GM12878 (cell line): Measurements from ENCODE around the gene CD70. TPM values are rescaled to one million over a fixed set of nuclear protein-coding genes. Genes with fewer than 3 reads are reported as not detected.
"Not testable (repeated sequence)": the region's sequence is repeated elsewhere in the genome, so short reads cannot be mapped to it uniquely, and the experiment has no call there.

ENCODE experiments used
- ATAC-seq: fragments of 200-7000 bp; cut with Tn5 transposase; 3 replicates; pipeline ENCODE4 v1.9.1; 2020; ENCODE audit warnings: mild to moderate bottlenecking, moderate library complexity
- BruUV-seq: library from RNA; stranded (reverse); fragments of 400-500 nt; replicated peaks from 2 replicates; lab custom pipeline; 2021; lab: Mats Ljungman, UMichigan
- CTCF ChIA-PET: fragments of 300-600 bp; sonication (Branson Sonifier 250); formaldehyde crosslinking; extraction: SDS; loops from one replicate; lab custom pipeline; 2021; ENCODE audit warnings: inconsistent platforms; lab: Yijun Ruan, JAX
- POLR2A ChIA-PET: fragments of 350-600 bp; formaldehyde crosslinking; extraction: SDS; loops from one replicate; lab custom pipeline; 2021; ENCODE audit warnings: inconsistent platforms; lab: Charles Lee
- RAD21 ChIA-PET: fragments of 300-600 bp; sonication (Branson Sonifier 250); formaldehyde crosslinking; loops from one replicate; lab custom pipeline; 2023; ENCODE audit warnings: antibody characterized with exemption; ENCODE audit not compliant: unreplicated experiment; lab: Charles Lee
- SMC1A ChIA-PET: fragments of 300-600 bp; sonication (Branson Sonifier 250); formaldehyde crosslinking; loops from one replicate; lab custom pipeline; 2023; ENCODE audit not compliant: unreplicated experiment, uncharacterized antibody; lab: Charles Lee
- DNase-seq: peaks from one replicate; pipeline ENCODE4 v3.0.0-alpha.2; 2011; ENCODE audit warnings: low read depth, low spot score
- FAIRE-seq: peaks from 3 replicates; lab custom pipeline; 2011; peaks lifted over from hg19 to GRCh38; lab: Jason Lieb, UNC
- H2AFZ ChIP-seq: 2 replicates; pipeline ENCODE4 v1.6.0; 2011; ENCODE audit warnings: low read depth, low read length, control low read depth; ENCODE audit not compliant: control insufficient read depth
- H3K27ac ChIP-seq: 2 replicates; pipeline ENCODE4 v1.5.1; 2011; ENCODE audit warnings: control low read depth; ENCODE audit not compliant: control insufficient read depth, insufficient read depth
- H3K27me3 ChIP-seq, 2 experiments: replicated peaks in 1 of 2; 2 replicates each; pipeline versions ENCODE4 v1.6.0 to v1.6.1; 2011; ENCODE audit warnings: low read length in 1 of 2; ENCODE audit not compliant: control insufficient read depth in 2 of 2, insufficient read depth in 2 of 2
- H3K36me3 ChIP-seq, 2 experiments: 2 replicates each; pipeline ENCODE4 v1.5.1; 2011; ENCODE audit warnings: low read length in 1 of 2; ENCODE audit not compliant: control insufficient read depth in 2 of 2, insufficient read depth in 2 of 2
- H3K4me1 ChIP-seq: 2 replicates; pipeline ENCODE4 v1.6.1; 2011; ENCODE audit warnings: mild to moderate bottlenecking, low read length, moderate library complexity, mixed read lengths; ENCODE audit not compliant: control insufficient read depth, insufficient read depth
- H3K4me2 ChIP-seq: 2 replicates; pipeline ENCODE4 v1.6.0; 2011; ENCODE audit warnings: control low read depth; ENCODE audit not compliant: control insufficient read depth, insufficient read depth
- H3K4me3 ChIP-seq: fragments of 200-600 bp; sonication (generic); 2 replicates; pipeline ENCODE4 v1.5.1; 2016
- H3K79me2 ChIP-seq: 2 replicates; pipeline ENCODE4 v1.6.0; 2011; ENCODE audit warnings: low read length; ENCODE audit not compliant: control insufficient read depth, insufficient read depth
- H3K9ac ChIP-seq: 2 replicates; pipeline ENCODE4 v1.8.0; 2011; ENCODE audit warnings: low read length, control low read depth, mixed read lengths; ENCODE audit not compliant: control insufficient read depth, insufficient read depth
- H3K9me3 ChIP-seq: replicated peaks from 3 replicates; pipeline ENCODE4 v1.5.1; 2011; ENCODE audit warnings: mild to moderate bottlenecking, low read length; ENCODE audit not compliant: control insufficient read depth, insufficient read depth
- H4K20me1 ChIP-seq: 2 replicates; pipeline ENCODE4 v1.6.0; 2011; ENCODE audit not compliant: control insufficient read depth, insufficient read depth
- BHLHE40 ChIP-seq, 2 experiments: fragments of 450-650 bp in 1 of 2; IDR thresholded peaks; 2 replicates each; pipeline ENCODE4 v1.6.1; 2011 to 2017; ENCODE audit warnings: low read depth in 2 of 2, borderline replicate concordance in 1 of 2, improper control_type of control experiment in 1 of 2, low read length in 1 of 2, mild to moderate bottlenecking in 1 of 2
- CBFB ChIP-seq: IDR thresholded peaks from 2 replicates; pipeline ENCODE4 v1.6.1; 2016; ENCODE audit warnings: antibody characterized with exemption, low read depth
- CTCF ChIP-seq, 3 experiments: IDR thresholded peaks in 2 of 3; conservative IDR thresholded peaks in 1 of 3; 2 replicates each; pipeline ENCODE4 v1.5.1; 2011; ENCODE audit warnings: low read depth in 3 of 3, low read length in 3 of 3, mild to moderate bottlenecking in 3 of 3, control low read depth in 2 of 3, moderate library complexity in 2 of 3, inconsistent platforms in 1 of 3, mixed read lengths in 1 of 3; ENCODE audit not compliant: control insufficient read depth in 2 of 3, insufficient read depth in 1 of 3; ENCODE audit errors: extremely low read depth in 1 of 3
- EED ChIP-seq: sonication (generic); IDR thresholded peaks from 2 replicates; pipeline ENCODE4 v1.6.1; 2016; ENCODE audit warnings: antibody characterized with exemption, low read depth
- FOXM1 ChIP-seq: IDR thresholded peaks from 2 replicates; pipeline ENCODE4 v1.6.1; 2012; ENCODE audit warnings: low read depth, mild to moderate bottlenecking, inconsistent platforms, low read length, moderate library complexity
- GATAD2B ChIP-seq: fragments of 450-650 bp; conservative IDR thresholded peaks from 2 replicates; pipeline ENCODE4 v1.6.1; 2017; ENCODE audit warnings: low read depth, mild to moderate bottlenecking, moderate library complexity
- IKZF2 ChIP-seq, 2 experiments: fragments of 450-650 bp; IDR thresholded peaks; 2 replicates each; pipeline ENCODE4 v1.6.1; 2017; ENCODE audit warnings: mild to moderate bottlenecking in 2 of 2, moderate library complexity in 2 of 2
- PAX5 ChIP-seq: IDR thresholded peaks from 2 replicates; pipeline ENCODE4 v1.6.1; 2011; ENCODE audit warnings: low read depth, low read length, borderline replicate concordance
- RAD21 ChIP-seq: IDR thresholded peaks from 2 replicates; pipeline ENCODE4 v1.6.1; 2011; ENCODE audit warnings: mild to moderate bottlenecking, low read depth, low read length, moderate library complexity; ENCODE audit not compliant: insufficient read depth
- RELB ChIP-seq: fragments of 450-650 bp; IDR thresholded peaks from 2 replicates; pipeline ENCODE4 v1.6.1; 2017; ENCODE audit warnings: low read depth, mild to moderate bottlenecking, moderate library complexity
- RUNX3 ChIP-seq: IDR thresholded peaks from 2 replicates; pipeline ENCODE4 v1.6.1; 2012; ENCODE audit warnings: low read length, inconsistent platforms
- SMARCA5 ChIP-seq: fragments of 450-650 bp; IDR thresholded peaks from 2 replicates; pipeline ENCODE4 v1.6.1; 2017; ENCODE audit warnings: mild to moderate bottlenecking
- YY1 ChIP-seq: IDR thresholded peaks from 2 replicates; pipeline ENCODE4 v1.6.1; 2011; ENCODE audit warnings: low read depth, mild to moderate bottlenecking, low read length
- ZNF592 ChIP-seq: fragments of 450-650 bp; IDR thresholded peaks from 2 replicates; pipeline ENCODE4 v1.6.1; 2017; ENCODE audit warnings: mild to moderate bottlenecking, moderate library complexity
- WGBS: methylation state at CpG from one replicate; pipeline ENCODE4 v1.1.6; 2016; ENCODE audit warnings: low lambda C conversion rate; ENCODE audit not compliant: insufficient replicate concordance, insufficient coverage; ENCODE audit errors: missing lambda C conversion rate; 5-methylcytosine and 5-hydroxymethylcytosine counted together
- in situ Hi-C: fragments of 300-500 bp; cut with MboI; formaldehyde crosslinking; loops from 9 replicates; pipeline ENCODE4 v1.14.3; 2018; ENCODE audit warnings: mixed read lengths
- intact Hi-C: fragments of 100-400 bp; cut with micrococcal nuclease; formaldehyde crosslinking; loops from one replicate; pipeline ENCODE4 v1.14.2; 2022; ENCODE audit not compliant: unreplicated experiment
- polyA plus RNA-seq, 11 experiments: library from polyadenylated mRNA; depleted of rRNA in 4 of 11; unstranded in 6 of 11; stranded (reverse) in 5 of 11; fragments of >200 nt; fragmentation: Nextera tagmentation in 4 of 11; fragmentation: Illumina TruSeq in 1 of 11; extraction: Ambion mirVana in 4 of 11; extraction: Trizol in 1 of 11; gene quantifications; 1 replicate in 1 of 11; 2 replicates in 10 of 11; pipeline versions ENCODE4 v1.2.1 to v1.2.3, GENCODE V29; 2011 to 2016; ENCODE audit warnings: inconsistent platforms in 2 of 11, missing spikeins in 2 of 11, low read depth in 1 of 11
- total RNA-seq, 4 experiments: library from RNA; depleted of rRNA in 3 of 4; stranded (reverse); fragments of >200 nt in 3 of 4; fragmentation: Illumina TruSeq in 1 of 4; extraction: Trizol in 1 of 4; gene quantifications; 2 replicates each; pipeline versions ENCODE4 v1.2.1 to v1.2.3, GENCODE V29; 2013 to 2021

Gene CD70
- total and polyA plus RNA-seq, 10 of the 15 experiments (the other 5 are each of a cell fraction or from before 2014, with no cell fraction given), result 16.4 to 441 (median 265) TPM

- in situ Hi-C loops, result loop anchor here (5.0 kb wide), 1 partner anchor 229 kb away; no protein-coding TSS in a partner anchor
- WGBS, result 44% methylated on average over 26 of the region's 26 CpGs
- H3K27me3 ChIP-seq, H3K36me3 ChIP-seq, H3K9me3 ChIP-seq, H3K79me2 ChIP-seq, H3K27ac ChIP-seq, H3K9ac ChIP-seq, H3K4me3 ChIP-seq, BruUV-seq, FAIRE-seq, H4K20me1 ChIP-seq: not testable (repeated sequence)
- peak; percentile 72 for ATAC-seq
- H3K4me2 ChIP-seq, result peak overlapping the region; percentile 60
- ChIA-PET RAD21 (interaction anchor here (0.7 to 4.3 kb wide), 23 partner anchors 9 to 260 kb away, joined by 3 to 43 read pairs (median 4); partner anchors contain the start of genes ALKBH7, GPR108, TNFSF14 and VAV1), SMC1A (interaction anchor here (0.7 to 4.6 kb wide), 25 partner anchors 8 to 230 kb away, joined by 3 to 24 read pairs (median 4); no protein-coding TSS in a partner anchor), CTCF (interaction anchor here (0.7 to 4.1 kb wide), 32 partner anchors 8 to 260 kb away, joined by 3 to 46 read pairs (median 4); partner anchors contain the start of genes ALKBH7, CD70, DENND1C and GPR108), POLR2A (interaction anchor here (0.9 to 1.6 kb wide), 7 partner anchors 21 to 116 kb away, joined by 3 to 7 read pairs (median 3); no protein-coding TSS in a partner anchor)
- peak overlapping the region; percentile 54 for H2AFZ ChIP-seq
- peak; percentile 43 for DNase-seq
- H3K4me1 ChIP-seq, result peaks cover 12% of the 10 kb centered on the region
- intact Hi-C loops, result loop anchor here (1.0 to 5.0 kb wide), 6 partner anchors 38 to 230 kb away; partner anchors contain the start of genes CD70 and TNFSF14
- TF ChIP-seq GATAD2B, result peak; percentile 53; the same call in 1 of the 2 replicates
- peak; percentile 75 for TF ChIP-seq RAD21
- 0 out of 2 replicates have a peak, but pooled peaks have one; percentile 27 for TF ChIP-seq FOXM1
- TF ChIP-seq RELB, result 0 out of 2 replicates have a peak, but pooled peaks have one; percentile 13
- TF ChIP-seq IKZF2 (IDR thresholded peaks at IDR 0.05), result peak; percentile 51 to 66; a peak in 3 of 4 replicates
- TF ChIP-seq PAX5, result peak; percentile 49; the same call in 1 of the 2 replicates
- peak in 1 of 2 experiments; percentile 47; a peak in 2 of 4 replicates for TF ChIP-seq BHLHE40 (IDR thresholded peaks at IDR 0.05; ENCODE audit: borderline replicate concordance in 1 of 2, low read depth in 2 of 2, low read length in 1 of 2)
- peak; percentile 55; the same call in 1 of the 2 replicates for TF ChIP-seq YY1
- peak; percentile 63 to 83 (median 65) for TF ChIP-seq CTCF (IDR thresholded peaks at IDR 0.05 in 2 of 3, conservative IDR thresholded peaks at IDR 0.05 in 1 of 3; ENCODE audit: control insufficient read depth in 2 of 3, extremely low read depth in 1 of 3, insufficient read depth in 1 of 3, low read depth in 3 of 3, low read length in 3 of 3)
- TF ChIP-seq SMARCA5, result peak; percentile 76; the same call in 1 of the 2 replicates
- TF ChIP-seq RUNX3, result peak; percentile 28; the same call in 1 of the 2 replicates
- TF ChIP-seq EED, result peak; percentile 68
- 0 out of 2 replicates have a peak, but pooled peaks have one; percentile 37 for TF ChIP-seq CBFB
- peak; percentile 36; the same call in 1 of the 2 replicates for TF ChIP-seq ZNF592
Measured at GRCh38 chr19:6632747-6633455, 42.0 kb upstream of the CD70 start.
